ENCODE data around the gene TMEM198.

DNA sequence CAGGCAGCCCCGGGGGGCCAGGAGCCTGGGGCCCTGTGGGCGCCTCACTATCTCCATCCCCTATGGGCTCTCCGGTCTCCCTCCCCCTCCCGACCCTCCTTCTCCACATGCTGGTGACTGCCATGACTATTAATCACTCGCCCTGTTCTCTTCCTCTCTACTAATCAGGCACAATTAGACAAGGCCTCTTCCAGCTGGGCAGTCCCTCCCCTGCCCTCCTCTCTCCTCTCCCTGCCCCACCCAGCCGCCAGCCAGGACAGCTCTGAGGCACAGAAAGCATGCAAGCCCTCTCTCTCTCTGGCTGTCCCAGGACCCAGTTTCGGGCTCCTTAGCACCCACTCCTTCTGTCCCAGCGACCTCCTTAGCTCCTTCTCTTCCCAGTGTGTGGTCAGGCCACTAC lies 23.7 kb upstream of the TMEM198 start:
- no peak for TF ChIP-seq POLR2A (IDR thresholded peaks at IDR 0.05; ENCODE audit: low read depth, low read length)
- TF ChIP-seq POLR2AphosphoS5 (IDR thresholded peaks at IDR 0.05; ENCODE audit: low read depth, low read length) = no peak
- no peak for TF ChIP-seq POU2F2 (IDR thresholded peaks at IDR 0.05; ENCODE audit: low read depth, low read length)
- TF ChIP-seq TAF1 (IDR thresholded peaks at IDR 0.05; ENCODE audit: low read depth, low read length) = no peak
- no peak for TF ChIP-seq PAX5 (IDR thresholded peaks at IDR 0.05; ENCODE audit: insufficient read depth, low read length, severe bottlenecking)

All from GM12891 (cell line).